ELF-1 (cell line): Measurements from ENCODE around the gene SRBD1.
"Not testable (repeated sequence)": the region's sequence is repeated elsewhere in the genome, so short reads cannot be mapped to it uniquely, and the experiment has no call there.

ENCODE experiments used
- DNase-seq: peaks from one replicate; pipeline ENCODE4 v3.0.0-alpha.2; 2016; ENCODE audit warnings: low read depth, low spot score

Gene SRBD1

DNA sequence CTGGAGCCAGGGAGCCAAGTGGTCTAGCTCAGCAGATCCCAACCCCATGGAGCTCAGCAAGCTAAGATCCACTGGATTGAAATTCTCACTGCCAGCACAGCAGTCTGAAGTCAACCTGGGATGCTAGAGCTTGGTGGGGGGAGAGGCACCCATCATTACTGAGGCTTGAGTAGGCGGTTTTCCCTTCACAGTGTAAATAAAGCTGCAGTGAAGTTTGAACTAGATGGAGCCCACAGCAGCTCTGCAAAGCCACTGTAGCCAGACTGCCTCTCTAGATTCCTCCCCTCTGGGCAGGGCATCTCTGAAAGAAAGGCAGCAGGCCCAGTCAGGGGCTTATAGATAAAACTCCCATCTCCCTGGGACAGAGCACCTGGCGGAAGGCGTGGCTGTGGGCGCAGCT is 185.0 kb downstream of the SRBD1 start:
- DNase-seq = not testable (repeated sequence)

DNA sequence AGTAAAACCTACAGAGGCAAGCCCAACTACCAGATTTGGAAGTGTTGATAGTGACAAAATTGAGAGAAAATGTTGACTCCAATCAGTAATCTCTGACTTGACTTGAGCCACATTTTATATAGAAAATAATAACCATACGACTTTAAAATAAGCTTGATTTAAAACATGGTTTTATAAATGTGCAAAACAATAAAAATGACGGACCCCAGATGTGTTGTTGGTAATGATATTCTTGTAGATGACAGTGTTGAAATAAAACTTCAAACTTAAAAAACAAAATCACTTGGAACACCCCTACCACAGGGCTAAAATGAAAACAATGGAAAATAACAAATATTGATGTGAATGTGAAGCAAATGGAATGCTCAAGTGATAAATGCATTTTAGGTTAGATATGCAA is 188.1 kb downstream of the SRBD1 start:
- no peak for DNase-seq

DNA sequence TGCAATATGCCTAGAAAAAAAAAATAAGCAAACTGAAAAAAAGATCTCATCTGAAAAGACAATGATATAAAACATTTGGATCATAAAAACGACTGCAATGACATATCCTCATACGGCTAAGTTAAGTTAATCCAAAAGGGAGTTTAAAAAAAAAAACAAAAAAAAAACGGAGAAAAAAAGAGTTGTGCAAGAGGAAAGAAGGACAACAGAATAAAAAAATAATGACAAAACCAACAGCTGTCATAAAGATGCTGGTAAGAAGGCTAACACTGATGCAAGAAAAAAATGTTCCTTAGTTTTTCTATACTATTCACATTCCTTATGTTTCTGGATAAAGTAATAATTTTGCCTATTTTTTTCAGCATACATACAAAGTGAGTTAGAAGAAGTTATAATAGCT is 192.5 kb downstream of the SRBD1 start:
- DNase-seq = no peak

DNA sequence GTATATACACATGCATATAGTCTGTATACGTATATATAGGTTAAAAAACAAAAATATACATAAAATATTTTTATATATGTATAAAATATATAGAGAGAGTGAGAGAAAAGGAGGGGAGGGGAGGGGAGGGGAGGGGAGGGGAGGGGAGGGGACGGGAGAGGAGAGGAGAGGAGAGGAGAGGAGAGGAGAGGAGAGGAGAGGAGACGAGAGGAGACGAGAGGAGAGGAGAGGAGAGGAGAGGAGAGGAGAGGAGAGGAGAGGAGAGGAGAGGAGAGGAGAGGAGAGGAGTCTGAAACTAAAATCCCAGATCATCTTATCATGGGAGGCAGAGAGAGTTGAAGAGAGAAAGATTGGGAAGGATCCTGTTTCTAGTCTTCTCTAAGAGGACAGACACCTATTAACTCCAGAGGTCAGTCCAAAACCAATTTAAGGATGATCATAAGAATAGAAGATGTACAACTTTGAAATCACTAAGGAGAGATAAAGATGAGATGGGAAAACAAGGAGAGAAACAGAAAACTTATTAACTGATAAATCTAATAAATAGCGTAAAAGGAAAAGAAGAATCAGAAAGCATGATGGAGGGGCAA is 195.4 kb downstream of the SRBD1 start:
- no peak for DNase-seq

DNA sequence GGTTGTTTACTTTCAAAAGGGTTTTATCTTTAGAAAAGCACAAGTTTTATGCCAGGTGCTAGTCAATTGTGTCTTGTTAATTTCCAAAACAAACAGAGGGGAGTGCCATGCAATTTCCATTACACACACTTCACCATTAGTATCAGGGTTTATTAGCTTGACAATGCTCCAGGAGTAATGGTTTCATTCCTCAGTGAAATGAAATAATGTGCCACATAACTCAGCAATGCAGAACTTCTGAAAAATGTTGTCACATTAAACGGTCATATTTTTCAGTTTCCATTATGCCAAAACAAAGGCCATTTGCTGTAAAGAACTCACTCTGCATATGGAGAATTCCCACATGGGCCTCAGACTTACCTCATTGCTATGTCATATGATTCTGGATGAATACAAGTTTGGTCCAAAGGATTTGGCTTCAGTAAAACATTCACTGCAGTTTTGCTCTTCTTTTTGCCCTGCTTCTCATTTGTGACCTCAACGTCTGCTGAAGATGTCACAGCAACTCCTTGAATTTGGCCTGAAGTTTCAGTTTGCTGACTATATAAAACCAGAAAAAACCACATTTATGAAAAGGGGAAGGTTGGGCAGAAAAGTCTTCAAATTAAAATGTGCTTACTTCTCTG is 198.2 kb downstream of the SRBD1 start:
- DNase-seq = no peak

DNA sequence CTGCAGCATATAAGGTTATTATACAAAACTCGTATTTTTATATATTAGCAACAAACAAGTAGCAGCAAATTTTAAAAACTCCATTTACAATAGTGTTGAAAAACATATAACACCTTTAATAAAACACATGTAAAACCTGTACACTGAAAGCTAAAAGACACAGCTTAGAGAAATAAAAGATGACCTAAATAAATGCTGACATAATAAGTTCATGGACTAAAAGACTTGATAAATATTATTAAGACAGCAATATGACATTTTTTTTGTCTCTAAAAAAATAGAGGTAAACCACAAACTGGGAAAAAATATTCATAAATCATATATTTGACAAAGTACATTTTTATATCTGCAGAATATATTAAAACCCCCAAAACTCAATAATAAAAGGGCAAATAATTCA is 201.4 kb downstream of the SRBD1 start:
- no peak for DNase-seq

DNA sequence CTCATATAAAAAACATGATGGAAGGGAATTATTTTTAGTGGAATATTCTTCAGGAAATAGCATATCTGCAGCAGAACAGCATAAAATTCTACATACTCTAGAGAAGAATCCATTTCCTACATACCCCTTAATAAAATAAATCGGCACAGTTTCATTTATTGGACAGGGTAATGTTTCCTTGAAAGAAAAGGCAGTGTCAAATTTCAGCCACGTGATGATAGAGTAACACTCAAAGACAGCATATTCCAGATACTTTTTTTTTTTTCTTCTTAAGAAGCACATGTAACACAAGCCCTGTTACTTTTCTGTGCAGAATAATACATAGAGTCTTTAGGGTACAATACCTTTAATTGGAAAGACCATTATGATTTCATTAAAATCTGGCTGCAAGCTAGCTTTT is 204.4 kb downstream of the SRBD1 start:
- DNase-seq = no peak

DNA sequence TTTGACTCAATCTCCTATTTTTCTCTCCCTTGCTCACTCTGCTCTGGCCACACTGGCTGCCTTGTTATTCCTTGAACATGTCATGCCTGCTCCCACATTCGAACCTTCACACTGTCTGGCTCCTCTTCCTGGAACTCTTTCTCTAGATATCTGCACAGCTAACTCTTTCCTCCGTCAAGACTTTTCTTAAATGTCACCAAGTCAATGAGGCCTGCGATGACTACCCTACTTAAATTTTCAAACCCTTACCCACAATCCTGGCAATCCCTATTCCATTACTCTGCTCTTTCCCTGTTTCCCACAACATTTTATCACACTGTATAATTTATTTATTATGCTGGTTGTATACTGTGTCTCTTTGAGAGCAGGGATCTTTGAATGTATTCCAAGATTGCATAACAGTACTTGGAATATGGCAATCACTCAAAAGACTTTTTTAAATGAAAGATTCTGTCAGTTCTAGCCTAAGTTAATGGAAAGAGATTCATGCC is 206.2 kb downstream of the SRBD1 start:
- no peak for DNase-seq

DNA sequence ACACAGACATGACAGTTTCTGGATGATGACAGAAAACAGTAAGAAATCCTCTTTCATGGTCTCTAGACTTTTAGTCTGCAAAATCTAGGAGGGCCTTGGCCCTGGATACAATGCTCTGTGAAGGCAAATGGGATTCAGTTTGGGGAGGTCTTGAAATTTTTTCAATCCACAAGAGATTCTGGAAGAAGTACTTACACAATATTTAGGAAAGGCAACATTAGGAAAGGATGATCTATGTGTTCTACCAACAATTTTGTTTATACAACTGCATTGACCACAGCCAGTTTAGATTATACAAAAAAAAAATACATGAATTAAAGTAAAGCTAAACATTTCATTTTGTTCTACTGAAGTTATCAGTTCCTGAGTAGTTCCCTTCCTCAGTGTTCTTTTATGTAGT is 208.0 kb downstream of the SRBD1 start:
- no peak for DNase-seq

DNA sequence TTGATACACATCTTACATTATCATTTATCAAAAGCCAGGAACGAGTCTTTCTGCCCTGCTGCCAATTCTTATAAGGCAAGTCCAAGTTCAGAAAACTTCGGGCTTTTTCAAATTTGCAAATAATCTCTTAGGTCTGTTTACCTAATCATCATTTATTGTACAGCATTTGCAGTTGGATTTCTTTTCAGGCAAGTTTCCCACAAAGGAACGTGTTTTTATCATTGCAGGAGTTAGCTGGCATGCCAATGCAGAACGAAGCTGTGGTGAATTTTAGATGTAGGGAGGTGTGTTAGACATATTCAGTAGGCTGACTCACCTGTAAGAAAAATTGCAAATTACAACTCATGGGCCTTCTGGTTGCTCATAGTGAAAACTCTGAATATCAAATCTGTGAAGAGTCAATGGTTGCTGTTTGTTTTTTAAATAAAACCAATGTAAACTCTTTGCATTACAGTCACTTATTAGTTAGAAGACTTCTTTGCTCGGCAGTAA is 209.6 kb downstream of the SRBD1 start:
- no peak for DNase-seq

DNA sequence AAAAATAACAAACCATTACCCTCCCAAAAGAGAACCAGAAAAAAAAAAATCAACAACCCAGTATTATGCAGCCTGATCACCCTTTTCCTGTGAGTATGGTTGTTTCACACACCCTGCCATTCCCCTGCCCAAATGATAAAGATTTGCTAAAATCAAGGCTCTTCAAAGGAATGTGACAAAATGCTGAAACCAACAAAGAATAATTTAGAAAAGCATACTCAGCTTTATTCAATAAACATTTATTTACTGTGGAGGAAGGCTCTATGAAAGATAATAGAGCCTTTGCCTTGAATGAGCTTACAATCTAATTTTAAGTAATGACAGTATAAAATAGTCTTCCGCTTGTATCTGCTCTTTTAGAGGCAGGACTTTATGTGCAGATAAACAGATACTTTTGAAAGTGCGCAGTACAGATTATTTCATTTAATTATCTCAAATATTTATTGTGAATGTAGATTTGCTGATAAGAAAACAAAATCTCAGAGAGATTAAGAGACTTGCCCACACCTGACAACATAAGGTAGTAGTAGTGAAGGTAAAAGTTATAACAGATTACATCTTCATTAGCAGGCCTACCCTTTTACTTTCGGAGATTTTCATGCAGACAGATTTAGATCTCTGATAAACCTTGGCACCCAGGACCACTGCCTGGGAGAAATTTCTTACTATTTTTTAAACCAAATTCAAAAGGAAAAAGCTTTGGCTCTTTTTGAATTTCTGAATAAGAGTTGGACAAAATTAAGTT is 211.9 kb downstream of the SRBD1 start:
- no peak for DNase-seq

DNA sequence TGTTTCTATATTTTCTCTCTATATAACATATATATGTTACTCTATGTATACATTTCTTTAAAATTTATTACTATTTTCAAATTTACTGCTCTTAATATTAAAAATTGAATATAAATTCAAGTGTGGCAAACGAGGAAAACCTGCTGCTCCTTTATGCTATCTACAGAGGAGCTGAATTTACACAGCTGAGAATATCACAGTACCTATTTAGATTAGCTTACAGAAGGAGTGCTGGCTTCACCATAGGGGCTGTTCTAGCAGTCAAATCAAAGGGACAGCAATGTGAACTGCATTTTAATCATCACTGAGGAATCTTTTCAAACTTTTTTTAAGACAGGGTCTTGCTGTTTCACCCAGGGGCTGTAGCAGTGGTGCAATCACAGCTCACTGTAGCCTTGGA is 213.8 kb downstream of the SRBD1 start:
- DNase-seq = no peak

DNA sequence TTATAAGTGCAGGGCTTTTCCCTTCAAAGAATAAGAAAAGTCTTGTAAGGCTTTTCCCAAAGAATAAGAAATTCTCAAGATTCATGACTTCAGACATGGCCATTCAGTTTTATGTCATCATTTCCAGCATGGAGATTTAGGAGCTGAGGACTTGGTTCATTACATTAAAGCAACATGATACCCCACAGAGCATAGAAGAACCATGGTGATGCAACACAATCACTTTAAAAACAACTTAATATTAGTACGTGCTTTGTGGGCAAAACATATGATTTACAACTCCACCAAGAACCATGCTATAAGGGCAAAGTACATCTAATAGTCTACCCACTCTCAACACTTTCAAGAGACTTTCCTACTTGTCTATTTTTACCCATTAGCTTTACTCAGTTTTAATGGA is 214.4 kb downstream of the SRBD1 start:
- no peak for DNase-seq

DNA sequence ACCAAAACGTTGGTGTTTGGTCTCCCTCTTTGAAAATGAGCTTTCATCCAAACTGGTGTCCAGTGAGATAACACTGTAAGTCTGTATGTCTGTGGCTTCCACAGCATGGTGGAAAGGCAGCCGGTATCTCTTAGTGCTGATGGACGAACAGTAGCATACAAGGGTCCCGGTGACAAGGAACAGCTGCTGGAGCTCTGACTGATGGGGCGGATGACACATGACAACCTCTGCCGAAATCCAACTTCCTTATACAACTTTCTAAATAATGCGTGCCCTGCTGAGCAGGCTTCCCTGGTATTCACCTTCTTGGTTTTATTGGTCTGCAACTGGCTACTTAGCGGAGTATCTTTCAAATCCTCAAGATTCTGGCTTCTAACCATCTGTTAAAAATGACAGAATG is 216.2 kb downstream of the SRBD1 start:
- DNase-seq = no peak

DNA sequence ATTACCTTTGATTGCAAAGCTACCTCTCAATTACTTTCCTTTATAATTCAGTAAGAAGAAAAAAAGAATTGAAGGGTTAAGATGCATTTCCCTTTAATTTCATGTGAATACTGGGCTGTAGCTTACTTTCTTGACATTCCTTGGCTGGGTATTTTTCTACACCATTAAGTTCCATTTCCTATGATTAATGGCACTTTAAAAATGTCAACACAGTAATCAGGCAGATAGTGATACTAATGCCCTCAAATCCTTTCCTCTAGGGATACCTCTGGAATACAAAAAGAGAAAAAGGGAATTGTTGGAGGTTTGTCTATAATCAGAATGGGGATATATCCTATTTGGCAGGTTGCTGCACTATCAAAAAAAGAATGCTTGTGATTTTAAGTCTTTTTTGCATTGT is 216.9 kb downstream of the SRBD1 start:
- DNase-seq = no peak

DNA sequence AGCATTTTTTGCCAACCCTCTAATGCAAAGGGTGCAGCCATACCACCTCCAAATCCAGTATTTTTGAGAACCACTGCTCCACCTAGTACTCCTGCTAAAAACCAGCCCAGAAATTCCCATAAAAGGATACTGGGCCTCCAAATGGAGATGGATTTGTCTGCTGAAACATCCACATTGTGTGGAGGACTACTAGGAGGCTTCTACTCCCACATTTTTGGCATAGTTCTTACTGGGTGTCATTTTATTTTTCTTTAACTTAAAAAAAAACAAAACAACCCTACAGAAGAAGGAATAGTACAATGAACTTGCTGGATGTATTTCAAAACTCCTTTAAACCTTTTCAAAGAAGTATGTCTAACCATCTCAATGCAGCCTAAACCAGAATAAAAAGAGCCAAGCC is 219.2 kb downstream of the SRBD1 start:
- no peak for DNase-seq

DNA sequence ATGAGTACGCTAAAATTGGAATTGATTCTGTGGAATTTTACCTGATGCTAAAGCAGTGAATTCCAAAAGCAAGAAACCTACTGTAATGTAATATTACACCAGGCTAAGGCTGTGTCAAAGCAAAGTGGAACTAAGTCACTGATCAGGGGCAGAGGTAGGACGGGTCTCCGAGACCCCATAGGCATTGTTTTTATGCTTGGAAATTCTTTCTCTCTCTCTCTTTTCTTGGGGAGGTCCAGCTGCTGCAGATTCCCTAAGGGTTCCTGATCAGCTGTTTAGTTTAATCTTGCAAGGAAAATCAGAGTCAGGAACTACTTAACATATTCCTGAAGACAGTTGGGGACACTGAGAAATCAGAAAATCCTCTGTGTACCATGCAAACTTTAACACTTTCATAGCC is 220.2 kb downstream of the SRBD1 start:
- DNase-seq = no peak

DNA sequence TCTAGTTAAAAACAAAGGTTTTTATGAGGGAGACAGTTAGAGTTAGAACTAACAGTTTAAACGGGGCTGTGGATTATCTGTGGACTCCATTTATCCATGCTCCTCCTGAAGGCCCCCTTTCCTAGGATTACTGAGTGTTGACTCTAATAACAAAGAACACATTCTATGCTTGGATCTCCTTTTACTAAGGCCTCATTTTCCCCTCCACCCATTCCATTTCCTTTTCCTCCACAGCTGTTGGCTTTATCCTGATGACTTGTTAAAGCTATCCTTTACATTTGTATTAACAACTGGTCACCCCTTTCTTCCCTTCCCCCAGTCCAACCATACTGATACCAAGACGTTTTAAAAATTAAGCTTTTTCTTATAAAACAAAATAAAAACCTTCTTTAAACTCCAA is 220.6 kb downstream of the SRBD1 start:
- no peak for DNase-seq

DNA sequence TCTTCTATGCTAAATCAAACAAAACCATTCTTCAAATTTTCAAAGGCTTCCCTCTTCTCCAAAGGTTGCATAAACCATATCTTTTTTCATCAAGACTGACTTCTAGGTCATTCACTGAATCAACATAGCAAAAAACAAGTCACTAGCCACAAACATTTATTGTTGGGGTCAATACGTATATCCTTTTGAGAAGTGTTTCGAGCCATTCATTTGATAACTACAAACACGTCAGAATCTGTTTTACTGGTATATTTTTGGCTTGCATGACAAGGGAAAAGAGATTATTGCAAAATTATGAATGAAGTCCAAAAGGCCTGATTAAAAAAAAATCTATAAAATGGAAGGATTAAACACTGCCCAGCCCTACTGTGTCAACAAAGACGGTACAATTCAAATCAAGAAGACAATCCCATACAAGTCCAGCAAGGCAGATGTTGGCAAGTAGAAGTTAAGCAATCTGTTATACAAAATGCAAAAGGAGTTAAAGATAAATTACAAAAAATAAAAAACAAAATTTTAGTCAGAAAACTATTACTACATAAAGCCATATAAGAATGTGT is 222.4 kb downstream of the SRBD1 start:
- no peak for DNase-seq

DNA sequence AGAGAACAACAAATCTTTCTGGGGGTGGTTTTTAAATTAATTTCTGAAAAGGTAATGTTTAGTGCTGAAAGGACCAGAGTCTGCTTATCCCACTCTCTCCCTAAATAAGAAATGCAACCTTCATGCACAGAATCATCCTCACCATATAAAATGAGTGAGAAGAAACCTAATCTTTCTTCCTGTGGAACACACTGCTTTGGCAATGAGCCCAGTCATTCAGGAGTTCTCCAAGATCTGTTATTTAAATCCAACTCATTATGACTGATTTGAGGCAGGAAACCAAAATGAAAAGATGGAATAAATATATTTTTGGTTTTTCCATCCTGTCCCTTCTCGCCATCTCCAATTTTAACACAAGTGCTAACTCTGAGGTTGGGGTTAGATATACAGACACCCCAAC is 228.3 kb downstream of the SRBD1 start:
- DNase-seq = no peak

DNA sequence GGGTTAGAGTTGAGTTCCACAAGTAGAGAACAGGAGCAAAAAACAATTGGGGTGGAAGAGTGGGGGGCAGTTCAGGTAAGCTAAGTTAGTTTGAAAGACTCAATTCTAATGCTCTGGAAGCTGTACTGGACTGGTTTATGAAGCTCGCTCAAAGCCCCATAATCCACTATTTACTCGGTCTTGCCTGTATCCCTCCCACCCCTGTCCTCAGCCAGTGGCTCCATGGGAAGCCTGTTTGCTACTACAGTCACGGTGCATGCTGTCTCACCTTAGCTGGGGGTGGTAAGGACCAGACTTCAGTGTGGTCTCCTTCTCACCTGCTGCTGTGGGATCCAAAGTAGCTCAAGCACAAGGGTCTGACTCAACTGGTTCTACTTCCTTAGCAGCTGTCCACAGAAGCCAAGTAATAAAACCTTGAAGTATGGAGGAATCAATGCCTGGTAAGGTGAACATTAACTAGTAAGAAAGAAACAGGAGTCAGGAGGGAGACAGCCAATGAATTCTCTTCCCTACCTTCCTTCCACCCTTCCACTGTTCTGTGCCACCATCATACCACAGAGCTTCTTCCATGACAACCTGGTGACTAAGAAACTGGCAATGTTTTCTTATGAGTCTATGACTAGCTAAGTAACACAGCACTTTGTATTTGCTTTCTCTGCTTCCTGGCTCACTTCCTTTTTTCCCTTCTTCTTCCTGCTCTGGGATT is 230.8 kb downstream of the SRBD1 start:
- no peak for DNase-seq
